Stimulated activated CD4-positive, alpha-beta T cell treated with anti-CD3 and anti-CD28 coated beads, Interleukin-15, amount 100 ng/mL, for 1 hour (primary cell): ENCODE data around the gene TBC1D8.

Experiments used
- DNase-seq, 2 donors: peaks; one replicate each; pipeline ENCODE4 v3.0.0-alpha.2; 2020; ENCODE audit warnings: low read depth in 1 of 2, low spot score in 1 of 2

Gene TBC1D8

DNA sequence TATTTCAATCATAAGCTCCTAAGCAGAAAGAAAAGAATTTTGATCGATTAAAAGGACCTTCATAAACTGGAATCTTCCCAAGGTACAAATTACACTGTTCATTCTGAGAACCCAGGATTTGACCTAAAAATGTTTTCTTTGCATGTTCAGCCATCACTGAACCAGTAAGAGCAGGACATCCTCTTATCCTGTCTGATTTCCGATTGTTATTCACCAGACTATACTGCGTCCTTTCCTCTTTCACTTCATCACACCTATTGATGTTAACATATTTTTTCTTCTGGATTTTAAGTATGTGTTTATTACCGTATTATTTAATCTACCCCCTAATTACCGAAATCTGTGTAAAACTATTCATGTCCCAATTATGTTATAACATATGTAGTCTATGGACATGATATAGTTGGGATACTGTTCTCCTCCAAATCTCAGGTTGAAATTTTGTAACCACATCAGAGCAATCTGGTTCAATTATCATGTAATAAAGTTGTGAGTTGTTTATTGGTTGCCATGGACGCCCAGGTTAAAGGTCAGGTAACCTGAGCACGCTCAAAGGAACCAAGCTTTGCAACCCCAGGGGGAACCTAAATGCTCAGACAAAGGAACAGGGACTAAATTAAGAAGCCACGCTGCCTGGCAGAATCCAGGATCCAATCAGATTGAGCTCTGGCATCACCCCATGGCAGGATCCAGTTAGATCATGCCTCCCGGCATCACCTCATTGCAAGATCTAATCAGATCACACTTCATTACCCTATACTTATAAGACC is 11.6 kb upstream of the TBC1D8 start:
- DNase-seq = no peak

GRCh38 chr2:101161658-101162057 is 10.5 kb upstream of the TBC1D8 start:
- no peak for DNase-seq

DNA sequence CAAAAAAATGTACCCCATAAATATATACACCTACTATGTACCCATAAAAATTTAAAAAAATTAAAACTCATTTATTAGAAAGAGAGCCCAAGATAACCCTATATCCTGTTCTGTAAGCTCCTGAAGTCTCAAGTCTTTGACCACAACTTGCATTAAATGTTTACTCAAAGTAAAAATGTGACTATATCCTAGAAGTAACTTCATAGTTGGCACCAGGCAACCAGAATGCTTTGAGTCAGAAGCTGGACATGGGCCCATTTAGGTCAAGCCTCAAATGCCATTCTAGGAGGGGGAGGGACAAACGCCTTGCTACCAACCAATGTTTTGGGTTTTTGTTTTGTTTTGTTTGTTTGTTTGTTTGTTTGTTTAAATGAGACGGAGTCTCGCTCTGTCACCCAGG is 9.3 kb upstream of the TBC1D8 start:
- no peak for DNase-seq

DNA sequence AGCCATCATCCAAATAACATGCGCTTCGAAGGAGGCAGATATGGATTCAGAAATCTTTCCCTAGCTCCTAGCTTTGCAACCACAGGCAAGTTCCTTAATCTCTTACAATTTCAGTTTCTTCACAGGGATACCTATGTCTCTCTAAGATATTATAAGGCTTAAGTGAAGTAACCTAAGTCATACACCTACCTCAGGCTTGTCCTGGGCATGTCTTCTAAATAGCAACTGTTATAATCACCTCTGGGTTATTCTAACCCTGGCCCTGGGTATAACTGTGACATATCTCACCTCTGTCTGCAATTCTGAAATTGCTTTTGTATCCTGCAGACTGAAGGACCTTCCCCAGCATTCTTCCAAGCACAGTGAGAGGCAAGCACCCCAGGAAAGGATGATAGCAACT is 8.3 kb upstream of the TBC1D8 start:
- DNase-seq = no peak

DNA sequence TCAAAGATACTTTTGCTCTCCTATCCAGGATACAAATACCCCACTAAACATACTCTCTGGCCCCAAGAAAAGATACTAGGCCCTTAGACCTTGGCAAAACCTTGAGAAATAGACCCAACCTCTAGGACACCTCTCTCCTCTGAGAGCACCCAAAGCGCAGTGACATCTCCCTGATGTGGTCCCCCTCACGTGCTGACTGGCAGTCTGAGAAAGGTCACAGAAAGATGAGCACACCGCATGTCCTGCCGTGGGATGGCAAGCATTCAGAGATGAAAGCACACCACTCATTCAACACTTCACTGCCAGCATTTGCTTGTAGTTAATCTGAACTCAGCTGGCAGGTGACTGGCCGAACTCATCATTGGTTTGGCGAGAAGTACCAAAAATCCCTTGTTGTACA is 6.1 kb upstream of the TBC1D8 start:
- no peak for DNase-seq

GRCh38 chr2:101153787-101154186 is 2.6 kb upstream of the TBC1D8 start:
- DNase-seq = no peak

- no peak for DNase-seq
These were observed 2.0 kb upstream of the TBC1D8 start for GRCh38 chr2:101153077-101153707.

DNA sequence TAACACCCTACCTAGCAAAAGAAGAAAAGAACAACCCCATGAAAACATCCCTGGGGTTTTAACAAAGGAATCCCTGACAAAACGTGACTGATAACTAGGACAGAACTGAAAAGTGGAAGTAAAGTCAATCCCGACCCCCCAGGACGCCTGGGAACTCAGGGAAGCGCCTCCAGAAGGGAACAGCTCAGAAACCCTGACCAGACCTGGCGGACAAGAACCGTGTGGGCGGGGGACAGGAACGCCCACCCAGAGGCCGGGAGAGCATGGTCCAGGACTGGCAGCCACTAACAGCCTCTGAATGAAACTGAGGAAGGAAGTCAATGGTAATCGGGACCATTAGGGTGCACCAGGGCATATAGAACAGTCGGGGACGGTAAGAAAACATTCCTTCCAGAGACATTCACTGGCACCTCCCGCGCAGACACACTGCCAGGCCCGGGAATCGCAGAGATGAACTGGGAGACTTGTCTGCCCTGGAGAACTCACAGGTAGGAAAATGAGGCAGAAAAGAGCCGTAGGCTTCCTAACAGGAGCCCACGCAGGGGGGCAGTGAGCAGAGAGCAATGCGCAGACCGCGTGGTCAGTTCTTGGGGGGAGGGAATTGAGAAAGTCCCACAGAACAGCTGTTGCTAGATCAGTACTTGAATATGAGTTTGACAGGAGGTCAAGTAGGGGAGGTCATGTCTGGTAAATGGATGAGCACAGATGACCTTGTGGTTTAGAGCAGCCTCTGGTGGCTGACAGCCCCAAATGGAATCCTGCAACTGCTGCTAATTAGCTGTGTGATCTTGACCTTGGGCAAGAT is 1.3 kb upstream of the TBC1D8 start:
- DNase-seq = no peak

DNA sequence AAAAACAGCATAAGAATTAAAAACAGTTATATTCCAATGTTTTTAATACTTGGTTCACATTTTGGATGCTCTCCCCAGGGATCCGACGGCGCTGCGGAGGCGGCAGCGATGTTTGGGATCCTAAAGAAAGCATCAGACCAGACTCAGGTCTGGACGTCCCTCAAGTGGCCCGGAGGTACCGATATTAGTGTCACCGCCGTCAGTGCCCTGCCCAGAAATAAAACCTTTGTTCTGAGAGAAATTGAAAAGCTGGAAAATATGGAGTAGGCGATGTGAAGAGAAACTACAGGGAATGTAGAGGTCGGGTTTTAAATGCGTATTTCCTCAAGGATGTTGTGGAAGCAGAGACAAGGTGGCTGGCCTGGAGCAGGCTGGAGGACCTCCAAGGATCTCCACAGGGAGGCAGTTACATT is 683 bp upstream of the TBC1D8 start:
- no peak for DNase-seq

- peak in 1 of 2 donors; percentile 6 for DNase-seq
These were observed 656 bp downstream of the TBC1D8 start for GRCh38 chr2:101150306-101151145.

GRCh38 chr2:101149241-101150192 is 1.7 kb downstream of the TBC1D8 start:
- DNase-seq = no peak

DNA sequence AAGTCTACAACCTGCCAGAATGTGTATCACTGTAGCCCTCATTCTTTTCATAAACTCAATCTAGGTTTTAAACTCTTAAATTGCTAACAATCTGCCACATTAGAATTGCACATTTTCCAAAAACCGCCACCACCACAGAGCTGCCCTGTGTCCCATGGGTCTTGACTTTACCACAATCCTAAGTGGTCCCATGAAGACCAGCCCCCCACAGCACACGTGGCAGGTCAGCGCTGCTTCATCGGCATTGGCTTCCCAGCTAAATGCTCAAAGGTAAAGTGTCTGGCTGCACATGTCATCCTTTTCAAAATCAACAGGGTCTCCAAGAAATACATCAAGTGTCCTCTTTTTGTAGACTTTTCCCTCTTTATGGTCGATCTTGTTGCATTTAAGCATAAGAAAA is 2.4 kb downstream of the TBC1D8 start:
- DNase-seq = no peak

DNA sequence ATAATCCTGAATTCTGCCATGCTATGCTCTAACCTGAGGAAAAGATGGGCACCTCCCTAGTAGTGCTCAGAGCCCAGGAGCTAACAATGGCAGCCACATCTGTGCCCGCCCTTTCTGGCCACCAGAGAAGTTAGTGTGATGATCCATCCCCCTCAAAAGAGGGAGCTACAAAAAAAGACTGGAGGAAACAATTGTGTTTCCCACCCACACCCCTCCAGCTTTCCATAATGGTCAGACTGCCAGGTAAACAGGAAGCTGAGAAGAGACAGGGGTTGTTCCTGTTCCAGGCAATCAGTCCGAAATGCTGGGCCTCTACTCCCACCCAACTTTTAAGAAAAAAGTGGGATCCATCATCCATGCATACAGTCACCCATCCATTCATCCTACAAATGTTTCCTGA is 3.2 kb downstream of the TBC1D8 start:
- no peak for DNase-seq

- no peak for DNase-seq
These were observed 4.1 kb downstream of the TBC1D8 start for GRCh38 chr2:101147062-101147461.

GRCh38 chr2:101146535-101146934 is 4.6 kb downstream of the TBC1D8 start:
- no peak for DNase-seq

- DNase-seq = no peak
These were observed 5.8 kb downstream of the TBC1D8 start for GRCh38 chr2:101145406-101145805.

GRCh38 chr2:101142163-101142562 is 9.0 kb downstream of the TBC1D8 start:
- DNase-seq = no peak

DNA sequence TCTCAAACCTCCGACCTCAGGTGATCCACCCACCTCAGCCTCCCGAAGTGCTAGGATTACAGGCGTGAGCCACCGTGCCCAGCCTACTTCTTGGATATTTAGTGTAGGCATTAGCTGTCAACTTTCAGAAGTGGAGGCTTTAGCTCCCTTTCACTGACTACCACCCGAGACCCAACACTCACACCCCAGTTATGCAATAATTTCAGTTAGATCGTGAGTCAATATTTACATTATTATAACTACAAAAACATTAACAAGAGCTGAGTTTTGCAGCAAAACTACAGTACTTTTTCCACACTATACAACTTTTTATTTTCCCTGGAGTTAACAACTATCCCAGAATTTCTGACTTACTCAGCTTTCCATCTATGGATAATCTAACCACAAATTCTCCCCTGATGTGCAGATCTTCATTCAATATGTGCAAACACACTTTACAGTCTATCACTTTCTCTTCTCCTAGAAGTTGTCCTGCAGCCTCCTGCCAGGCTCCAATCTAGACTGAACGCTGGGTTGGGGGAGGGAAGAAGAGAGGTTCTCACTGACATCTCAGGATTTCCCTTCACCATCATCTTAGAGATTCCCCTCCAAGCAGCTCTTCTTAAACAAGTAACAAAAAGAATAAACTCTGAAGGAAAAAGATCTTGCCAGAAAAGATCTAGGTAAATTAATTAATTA is 10.1 kb downstream of the TBC1D8 start:
- no peak for DNase-seq

DNA sequence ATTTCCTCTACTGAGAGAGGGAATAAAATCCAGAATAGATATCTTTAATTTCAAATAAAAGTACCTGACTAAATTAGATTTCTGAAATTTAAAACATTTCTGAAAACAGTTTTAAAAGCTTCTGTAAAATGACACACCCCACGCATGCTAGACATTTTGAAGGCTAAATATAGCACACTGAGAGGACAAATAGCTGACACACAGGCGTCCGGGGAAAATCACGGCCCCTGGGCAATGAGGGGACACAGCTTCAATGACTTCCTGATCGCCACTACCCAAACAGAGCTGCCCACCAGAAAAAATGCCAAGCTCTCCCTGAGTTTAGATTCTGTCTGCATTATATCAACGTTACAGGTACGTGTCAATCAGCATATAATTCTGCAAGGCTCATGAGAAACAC is 10.9 kb downstream of the TBC1D8 start:
- DNase-seq = no peak

GRCh38 chr2:101139495-101139894 is 11.7 kb downstream of the TBC1D8 start:
- DNase-seq = no peak
